SU-DHL-6 (cell line): ENCODE measurements around the gene ZNF718.

ENCODE experiments used
- CTCF ChIP-seq: fragments of 200-600 bp; sonication (generic); IDR thresholded peaks from one replicate; pipeline ENCODE4 v1.5.1; 2017; ENCODE audit warnings: antibody characterized with exemption, mild to moderate bottlenecking, low read length, moderate library complexity; ENCODE audit not compliant: insufficient read depth, poor library complexity, severe bottlenecking
- EZH2phosphoT487 ChIP-seq: fragments of 200-600 bp; sonication (generic), shearing (Covaris generic); conservative IDR thresholded peaks from 2 replicates; pipeline ENCODE4 v1.6.1; 2018; ENCODE audit warnings: mild to moderate bottlenecking, antibody characterized with exemption, low read length, moderate library complexity, mixed read lengths

GRCh38 chr4:112771-113170 is 11.5 kb upstream of the ZNF718 start:
- TF ChIP-seq EZH2phosphoT487 (no peak), CTCF (no peak)
